ENCODE measurements around the gene PAX1.

PAX1 gene

DNA sequence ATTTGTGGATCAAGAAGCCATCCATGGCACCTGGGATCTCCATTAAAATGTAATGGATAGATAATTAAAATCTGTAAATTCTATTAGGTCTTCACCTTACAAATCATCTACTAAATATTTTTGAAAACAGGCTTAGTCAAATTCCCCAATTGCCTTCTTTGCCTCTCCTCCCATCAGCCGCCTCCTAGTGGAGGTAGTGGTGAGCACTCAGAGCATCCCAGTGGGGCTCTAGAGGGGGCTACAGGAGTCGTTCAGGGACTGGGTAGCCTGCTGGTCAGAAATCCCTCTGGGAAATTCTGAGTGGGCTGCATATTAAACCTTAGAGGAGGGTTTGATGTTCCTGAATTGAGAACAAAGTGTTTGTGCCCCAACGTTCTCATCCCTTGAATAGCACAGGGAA is 20.8 kb upstream of the PAX1 start:
- TF ChIP-seq, protein P1, sequence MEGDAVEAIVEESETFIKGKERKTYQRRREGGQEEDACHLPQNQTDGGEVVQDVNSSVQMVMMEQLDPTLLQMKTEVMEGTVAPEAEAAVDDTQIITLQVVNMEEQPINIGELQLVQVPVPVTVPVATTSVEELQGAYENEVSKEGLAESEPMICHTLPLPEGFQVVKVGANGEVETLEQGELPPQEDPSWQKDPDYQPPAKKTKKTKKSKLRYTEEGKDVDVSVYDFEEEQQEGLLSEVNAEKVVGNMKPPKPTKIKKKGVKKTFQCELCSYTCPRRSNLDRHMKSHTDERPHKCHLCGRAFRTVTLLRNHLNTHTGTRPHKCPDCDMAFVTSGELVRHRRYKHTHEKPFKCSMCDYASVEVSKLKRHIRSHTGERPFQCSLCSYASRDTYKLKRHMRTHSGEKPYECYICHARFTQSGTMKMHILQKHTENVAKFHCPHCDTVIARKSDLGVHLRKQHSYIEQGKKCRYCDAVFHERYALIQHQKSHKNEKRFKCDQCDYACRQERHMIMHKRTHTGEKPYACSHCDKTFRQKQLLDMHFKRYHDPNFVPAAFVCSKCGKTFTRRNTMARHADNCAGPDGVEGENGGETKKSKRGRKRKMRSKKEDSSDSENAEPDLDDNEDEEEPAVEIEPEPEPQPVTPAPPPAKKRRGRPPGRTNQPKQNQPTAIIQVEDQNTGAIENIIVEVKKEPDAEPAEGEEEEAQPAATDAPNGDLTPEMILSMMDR (IDR thresholded peaks at IDR 0.05; ENCODE audit: low read depth, low read length, missing control alignments): no peak
- DNase-seq (ENCODE audit: low read depth): no peak
- H3K4me3 ChIP-seq (ENCODE audit: low read depth, low read length): no peak overlapping the region
- in situ Hi-C loops (cut with HindIII; ENCODE audit: low sequenced_read_pairs): no loop called here

GRCh38 chr20:21685981-21686380 is 19.5 kb upstream of the PAX1 start:
- in situ Hi-C loops (cut with HindIII; ENCODE audit: low sequenced_read_pairs): no loop called here
- TF ChIP-seq, protein P1 (IDR thresholded peaks at IDR 0.05; ENCODE audit: low read depth, low read length, missing control alignments): no peak
- H3K4me3 ChIP-seq (ENCODE audit: low read depth, low read length): no peak overlapping the region
- no peak for DNase-seq (ENCODE audit: low read depth)

- in situ Hi-C loops (cut with HindIII; ENCODE audit: low sequenced_read_pairs): no loop called here
- H3K4me3 ChIP-seq (ENCODE audit: low read depth, low read length): no peak overlapping the region
- no peak for DNase-seq (ENCODE audit: low read depth)
- TF ChIP-seq, protein P1 (IDR thresholded peaks at IDR 0.05; ENCODE audit: low read depth, low read length, missing control alignments): no peak
Observed at GRCh38 chr20:21693322-21693721, 12.1 kb upstream of the PAX1 start.

GRCh38 chr20:21698494-21699215 is 6.8 kb upstream of the PAX1 start:
- in situ Hi-C loops (cut with HindIII; ENCODE audit: low sequenced_read_pairs): no loop called here
- TF ChIP-seq, protein P1 (IDR thresholded peaks at IDR 0.05; ENCODE audit: low read depth, low read length, missing control alignments): no peak
- H3K4me3 ChIP-seq (ENCODE audit: low read depth, low read length): no peak overlapping the region
- no peak for DNase-seq (ENCODE audit: low read depth)

- TF ChIP-seq, protein P1 (IDR thresholded peaks at IDR 0.05; ENCODE audit: low read depth, low read length, missing control alignments): no peak
- DNase-seq (ENCODE audit: low read depth): no peak
- in situ Hi-C loops (cut with HindIII; ENCODE audit: low sequenced_read_pairs): no loop called here
- no peak overlapping the region for H3K4me3 ChIP-seq (ENCODE audit: low read depth, low read length)
Observed at GRCh38 chr20:21699216-21699508, 6.3 kb upstream of the PAX1 start.

DNA sequence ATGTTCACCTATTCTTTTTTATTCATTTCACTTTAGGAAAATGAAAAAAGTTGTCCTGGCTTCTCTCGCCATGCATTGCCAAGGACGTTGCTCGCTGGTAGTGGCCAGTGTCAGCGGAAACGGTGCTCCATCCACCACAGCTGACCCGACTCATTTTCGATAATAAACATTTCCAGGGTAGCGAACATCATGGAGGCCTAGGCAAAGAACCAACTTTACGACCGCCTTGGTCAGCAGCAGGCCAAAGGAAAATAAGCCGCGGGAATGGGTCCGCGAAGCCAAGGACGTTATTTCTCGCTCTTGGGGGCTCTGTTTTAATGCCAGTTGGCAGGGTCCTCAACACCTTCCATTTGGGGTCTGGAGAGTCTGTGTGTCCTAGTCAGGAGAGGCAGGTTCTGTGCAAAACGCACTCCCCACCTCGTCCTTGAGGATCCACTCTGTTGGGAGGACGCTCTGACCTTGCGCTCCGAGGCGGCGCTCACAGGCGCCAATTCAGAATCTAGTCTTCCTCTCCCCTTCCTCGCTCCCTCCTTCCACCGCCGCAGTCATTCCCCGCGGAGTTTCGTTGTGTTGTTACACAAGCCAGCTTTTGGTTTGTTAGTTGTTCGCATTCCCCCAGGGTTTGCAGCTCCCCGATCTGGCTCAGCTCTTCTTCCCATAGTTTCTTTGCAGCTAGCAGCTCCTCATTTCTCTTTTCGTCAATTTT is 4.1 kb upstream of the PAX1 start:
- DNase-seq (ENCODE audit: low read depth): no peak
- in situ Hi-C loops (cut with HindIII; ENCODE audit: low sequenced_read_pairs): no loop called here
- no peak overlapping the region for H3K4me3 ChIP-seq (ENCODE audit: low read depth, low read length)
- TF ChIP-seq, protein P1 (IDR thresholded peaks at IDR 0.05; ENCODE audit: low read depth, low read length, missing control alignments): no peak

Data from astrocyte of the cerebellum (primary cell).